ENCODE measurements around the gene FOXL3.

Gene FOXL3

GRCh38 chr7:269721-270120, 20.2 kb upstream of the FOXL3 start:
- no peak for DNase-seq

GRCh38 chr7:270351-270983, 19.5 kb upstream of the FOXL3 start:
- DNase-seq = no peak

- DNase-seq = no peak
Measured at GRCh38 chr7:271266-272107, 18.5 kb upstream of the FOXL3 start.

DNA sequence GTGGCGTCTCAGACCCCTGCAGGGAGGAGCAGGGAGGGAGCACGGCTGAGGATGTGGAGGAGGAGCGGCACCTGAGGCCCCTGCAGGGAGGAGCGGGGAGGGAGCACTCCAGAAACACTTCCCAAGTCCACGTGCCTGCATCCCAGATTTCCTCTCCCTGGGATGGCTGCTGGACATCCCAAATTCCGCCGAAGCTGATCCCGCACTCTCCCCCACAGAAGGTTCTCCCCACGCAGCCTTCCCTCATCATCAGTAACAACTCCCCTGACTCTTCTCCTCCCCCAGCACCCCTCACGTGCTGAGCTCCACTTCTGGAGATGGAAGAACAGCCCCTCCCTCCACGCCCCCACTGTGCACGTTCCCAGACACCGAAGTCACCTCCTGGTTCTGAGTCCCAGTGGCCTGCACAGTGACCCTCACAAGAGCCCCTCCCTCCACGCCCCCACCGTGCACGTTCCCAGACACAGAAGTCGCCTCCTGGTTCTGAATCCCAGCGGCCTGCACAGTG, 17.8 kb upstream of the FOXL3 start:
- no peak for DNase-seq

DNA sequence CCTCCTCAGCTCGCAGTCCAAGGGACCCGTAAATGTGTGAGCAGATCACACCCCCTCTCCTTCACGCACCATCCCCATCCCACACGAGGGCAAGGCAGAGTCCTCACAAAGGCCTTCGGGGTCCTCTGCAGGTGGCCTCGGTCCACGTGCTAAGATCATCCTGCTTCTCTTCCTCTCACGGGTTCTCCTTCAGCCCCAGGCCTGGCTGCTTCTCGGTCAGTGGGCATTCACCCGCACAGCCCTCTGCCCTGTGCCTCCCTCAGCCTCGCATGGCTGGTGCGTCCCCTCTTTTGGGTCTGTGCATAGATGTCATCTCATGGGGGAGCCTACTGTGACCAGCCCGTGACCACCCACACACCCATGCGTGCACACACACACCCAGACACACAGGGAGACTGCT, 17.3 kb upstream of the FOXL3 start:
- DNase-seq = no peak

DNA sequence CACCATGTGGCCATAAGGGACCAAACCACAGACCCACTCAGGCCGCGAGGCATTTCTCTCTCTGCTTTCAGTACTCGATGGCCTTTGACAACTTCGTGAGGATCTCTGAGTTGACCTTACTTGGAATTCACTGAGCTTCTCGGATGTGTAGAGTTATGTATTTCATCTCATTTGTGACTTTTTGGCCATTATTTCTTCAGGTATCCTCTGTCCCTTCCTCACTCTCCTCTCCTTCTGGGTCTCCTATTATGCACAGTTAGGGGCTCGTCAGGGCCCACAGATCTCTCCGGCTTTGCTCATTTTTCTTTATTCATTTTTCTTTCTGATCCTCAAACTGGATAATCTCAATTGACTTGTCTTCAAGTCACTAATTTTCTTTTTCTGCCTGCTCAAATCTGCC, 16.6 kb upstream of the FOXL3 start:
- DNase-seq = no peak

GRCh38 chr7:274266-274665, 15.7 kb upstream of the FOXL3 start:
- DNase-seq = peak; percentile 20

DNA sequence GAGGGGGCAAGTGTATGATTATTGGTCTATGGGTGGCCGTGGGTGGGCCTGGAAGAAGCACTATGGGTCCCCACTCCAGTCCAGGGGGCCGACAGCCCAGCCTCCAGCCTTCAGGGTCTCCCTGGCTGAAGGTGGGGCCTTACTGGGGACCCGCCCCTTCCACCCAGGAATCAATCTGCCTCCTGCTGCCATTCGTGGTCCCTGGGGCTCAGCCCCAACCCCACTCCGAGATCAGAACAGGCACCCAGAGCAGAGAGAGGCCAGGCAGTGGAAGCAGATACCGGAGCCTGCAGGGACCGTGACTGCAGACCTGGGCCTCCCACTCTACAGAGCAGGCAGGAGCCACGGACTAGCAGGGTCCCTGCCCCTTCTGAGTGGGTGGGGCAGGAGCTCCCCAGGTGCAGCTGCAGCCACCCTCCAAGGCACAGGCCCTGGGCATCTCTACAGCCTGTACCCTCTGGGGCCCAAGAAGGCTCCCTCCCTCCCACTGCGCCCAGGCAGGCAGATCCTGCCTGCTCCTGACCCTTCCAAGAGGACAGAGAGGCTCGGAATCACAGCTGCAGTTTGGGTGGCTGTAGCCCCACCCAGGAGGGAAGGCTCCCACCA, 13.6 kb upstream of the FOXL3 start:
- no peak for DNase-seq

DNA sequence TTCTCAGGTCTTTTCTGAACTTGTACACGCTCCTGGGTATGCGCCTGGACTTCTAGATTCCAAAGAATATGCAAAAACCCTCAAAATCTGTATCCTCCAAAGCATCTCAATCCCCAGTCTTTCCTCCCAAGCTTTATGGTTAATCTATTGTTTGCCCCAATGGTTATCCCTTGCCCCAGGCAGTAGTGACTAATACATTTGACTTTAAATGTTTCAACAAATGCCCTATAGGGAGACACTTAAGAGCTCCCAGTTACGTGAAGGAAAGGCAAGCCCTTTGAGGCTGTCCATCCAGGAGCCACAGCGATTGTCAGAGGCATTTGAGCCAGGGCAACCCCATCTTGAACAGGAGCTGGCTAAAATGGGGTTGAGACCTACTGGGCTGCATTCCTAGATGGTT, 12.7 kb upstream of the FOXL3 start:
- DNase-seq = no peak

DNA sequence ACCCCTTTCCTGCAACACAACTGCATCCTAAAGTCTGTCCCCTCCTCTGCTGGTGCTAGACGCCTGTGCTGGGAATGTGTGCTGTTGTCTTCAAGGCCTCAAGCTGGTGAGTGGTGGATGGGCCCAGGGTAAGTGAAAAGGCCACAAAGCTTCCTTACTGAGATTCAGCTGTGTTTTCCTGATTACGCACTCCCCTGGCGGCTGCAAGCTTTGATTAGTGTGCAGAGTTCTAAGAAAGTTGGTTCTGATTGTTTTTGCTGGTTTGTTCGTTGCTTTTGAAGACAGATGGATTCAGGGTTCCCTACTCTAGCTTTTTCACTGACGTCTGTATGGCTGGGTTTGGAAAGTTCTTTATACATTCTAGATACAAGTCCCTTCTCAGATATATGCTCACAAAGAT, 11.9 kb upstream of the FOXL3 start:
- DNase-seq = no peak

GRCh38 chr7:279821-280220, 10.1 kb upstream of the FOXL3 start:
- DNase-seq = no peak

GRCh38 chr7:280461-280860, 9.5 kb upstream of the FOXL3 start:
- no peak for DNase-seq

- DNase-seq = no peak
Measured at GRCh38 chr7:281637-282036, 8.3 kb upstream of the FOXL3 start.

DNA sequence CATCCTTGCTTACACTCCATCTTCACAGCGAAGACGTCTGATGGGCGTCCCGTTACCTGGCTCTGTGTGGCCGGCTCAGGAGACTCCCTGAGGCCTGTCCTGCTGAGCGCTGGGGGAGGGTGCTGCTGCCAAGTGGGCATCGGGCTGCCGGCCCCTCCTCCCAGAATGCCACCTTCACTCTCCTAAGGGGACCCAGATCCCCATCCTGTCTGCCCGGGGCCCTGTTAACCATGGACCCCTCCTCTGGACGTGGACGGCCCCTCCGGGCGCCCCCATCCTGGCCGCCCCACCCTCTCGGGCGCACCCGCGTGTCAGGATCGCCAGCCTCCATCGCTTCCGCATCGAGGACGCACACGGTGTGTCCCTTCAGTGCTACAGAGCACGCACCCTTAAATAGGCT, 7.3 kb upstream of the FOXL3 start:
- DNase-seq = no peak

DNA sequence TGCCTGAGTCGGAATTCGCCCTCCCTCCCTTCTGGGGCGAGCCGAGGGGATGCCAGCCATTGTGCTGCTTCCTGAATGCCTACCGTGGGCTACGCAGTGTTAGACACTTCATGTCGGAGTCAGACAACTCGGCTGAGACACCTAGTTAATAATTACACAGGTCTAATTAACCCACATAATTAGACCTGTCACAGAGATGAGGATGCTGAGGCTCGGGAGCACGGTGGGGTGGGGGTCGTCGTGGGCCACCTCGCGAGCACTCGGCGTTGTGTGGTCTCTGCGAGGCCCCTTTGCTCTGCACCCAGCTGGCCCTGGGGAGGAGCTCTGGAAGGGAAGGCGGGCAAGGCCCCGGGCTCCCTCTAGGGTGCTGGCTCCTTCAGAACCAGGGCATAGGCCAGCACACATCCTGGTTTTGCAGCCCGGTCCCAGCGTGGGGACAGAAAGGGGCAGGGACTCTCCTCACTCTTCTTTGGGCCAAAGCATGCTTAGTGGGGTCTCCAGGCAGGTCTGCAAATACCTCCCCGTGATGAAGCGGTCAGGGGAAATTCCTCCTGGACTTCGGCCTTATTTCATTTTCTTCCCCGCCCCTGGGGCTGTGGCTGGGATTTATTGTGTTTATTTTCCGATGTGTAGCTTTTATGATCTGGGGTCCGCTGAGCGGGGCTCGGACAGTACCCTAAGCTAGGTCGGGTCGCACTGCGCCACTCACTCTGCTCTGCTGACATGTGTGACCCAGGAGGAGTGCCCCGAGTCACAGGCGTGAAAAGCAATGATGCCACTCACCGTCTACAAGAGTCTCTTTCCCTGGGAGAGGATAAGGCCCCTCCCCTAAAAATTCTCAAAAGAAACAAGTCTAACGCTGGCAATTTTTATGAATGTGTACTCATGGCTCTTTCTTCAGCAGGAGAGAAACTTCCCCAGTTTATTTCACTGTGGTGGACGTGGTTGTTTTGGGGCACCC, 4.9 kb upstream of the FOXL3 start:
- no peak for DNase-seq

GRCh38 chr7:285731-286130, 4.2 kb upstream of the FOXL3 start:
- no peak for DNase-seq

GRCh38 chr7:286266-286665, 3.7 kb upstream of the FOXL3 start:
- no peak for DNase-seq

DNA sequence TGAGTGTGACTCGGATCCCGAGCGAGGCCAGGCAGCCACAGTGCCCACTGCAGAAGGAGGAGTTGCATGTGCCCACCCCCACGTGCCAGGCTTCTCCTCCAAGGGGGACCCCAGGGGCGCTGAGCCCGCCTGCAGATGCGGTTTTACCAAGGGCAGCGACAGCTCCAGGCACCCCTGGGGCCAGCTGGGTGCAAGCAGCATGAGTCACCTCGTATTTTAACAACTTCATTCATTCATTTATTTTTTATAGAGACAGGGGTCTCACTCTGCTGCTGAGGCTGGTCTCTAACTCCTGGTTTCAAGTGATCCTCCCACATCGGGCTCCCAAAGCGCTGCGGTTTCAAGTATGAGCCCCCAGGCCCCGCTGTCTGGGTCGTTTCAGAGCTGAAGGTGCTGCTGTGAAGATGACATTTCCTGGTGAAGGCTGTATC, 1.3 kb upstream of the FOXL3 start:
- DNase-seq = no peak

GRCh38 chr7:289209-289755, 688 bp upstream of the FOXL3 start:
- no peak for DNase-seq

GRCh38 chr7:290554-291372, 793 bp downstream of the FOXL3 start:
- DNase-seq = no peak

DNA sequence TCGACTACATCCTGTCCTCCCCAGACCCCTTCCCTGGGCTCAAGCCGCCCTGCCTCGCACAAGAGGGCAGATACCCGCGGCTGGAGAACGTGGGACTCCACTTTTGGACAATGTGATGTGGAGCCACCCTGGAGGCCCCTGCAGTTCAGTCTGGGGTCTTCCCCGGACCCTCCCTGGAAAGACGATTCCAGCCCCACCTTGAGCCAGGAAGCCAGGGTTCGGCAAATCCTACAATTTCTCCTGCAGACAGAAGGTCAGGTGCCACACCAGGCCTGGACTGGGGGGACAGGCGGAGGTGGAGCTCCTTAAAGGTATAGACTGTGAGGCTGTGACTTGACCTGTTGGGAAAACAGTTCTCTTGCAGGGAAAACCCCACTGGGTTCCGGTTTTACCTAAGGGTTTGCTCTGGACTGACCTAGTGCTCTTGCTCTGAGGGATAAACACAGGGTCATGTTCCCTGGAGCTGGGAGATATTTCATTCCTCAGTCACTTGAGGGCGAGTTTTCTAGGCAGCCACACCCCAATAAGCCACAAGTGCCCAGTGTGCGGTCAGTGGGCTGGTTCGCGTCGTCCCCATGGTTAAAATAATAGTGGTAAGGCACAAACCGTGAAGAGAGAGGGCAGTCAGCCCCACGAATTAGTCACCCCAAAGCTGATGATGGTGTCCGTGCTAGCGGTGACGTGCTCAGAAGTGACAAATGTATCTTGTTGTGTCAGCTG, 1.6 kb downstream of the FOXL3 start:
- DNase-seq = no peak
